Measurements from ENCODE around the gene MYD88. TPM values are rescaled to one million over a fixed set of nuclear protein-coding genes. Genes with fewer than 3 reads are reported as not detected.

The MYD88 gene
- total RNA-seq, 2 experiments from 2014 or later, result 16.3 to 29.4 TPM

DNA sequence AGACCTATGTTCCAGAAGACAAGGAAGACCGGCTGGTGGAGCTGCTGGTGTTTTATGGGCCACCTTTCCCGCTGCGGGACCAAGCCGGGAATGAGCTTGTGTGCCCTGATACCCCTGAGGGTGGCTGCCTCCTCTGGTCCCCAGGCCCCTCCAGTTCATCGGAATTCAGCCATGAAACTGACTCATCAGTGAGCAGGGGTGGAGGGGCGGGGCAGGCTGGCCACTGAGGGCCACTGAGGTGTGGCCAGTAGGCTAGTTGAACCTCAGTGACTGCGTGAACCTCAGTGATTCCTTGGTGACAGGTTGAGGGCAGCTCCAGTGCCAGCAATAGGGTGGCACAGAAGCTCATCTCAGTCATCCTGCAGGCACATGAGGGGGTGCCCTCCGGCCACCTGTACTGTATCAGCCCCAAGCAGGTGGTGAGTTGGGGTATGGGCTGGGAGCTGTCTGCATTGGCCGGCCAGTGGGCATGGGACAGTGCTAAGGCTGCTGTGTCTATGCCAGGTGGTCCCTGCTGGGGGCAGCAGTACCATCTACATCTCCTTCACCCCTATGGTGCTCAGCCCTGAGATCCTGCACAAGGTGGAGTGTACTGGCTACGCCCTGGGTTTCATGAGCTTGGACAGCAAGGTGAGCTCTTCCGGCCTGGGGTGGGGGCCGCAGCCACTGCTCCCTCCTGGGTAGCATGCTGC lies 21.8 kb upstream of the MYD88 start:
- H2AFZ ChIP-seq (ENCODE audit: low read length), result no peak overlapping the region
- no peak overlapping the region for H3K27ac ChIP-seq (ENCODE audit: low read depth, low read length, poor library complexity, severe bottlenecking)
- TF ChIP-seq EZH2phosphoT487 (IDR thresholded peaks at IDR 0.05; ENCODE audit: borderline replicate concordance, low read depth, low read length), result no peak
- TF ChIP-seq, protein P1, sequence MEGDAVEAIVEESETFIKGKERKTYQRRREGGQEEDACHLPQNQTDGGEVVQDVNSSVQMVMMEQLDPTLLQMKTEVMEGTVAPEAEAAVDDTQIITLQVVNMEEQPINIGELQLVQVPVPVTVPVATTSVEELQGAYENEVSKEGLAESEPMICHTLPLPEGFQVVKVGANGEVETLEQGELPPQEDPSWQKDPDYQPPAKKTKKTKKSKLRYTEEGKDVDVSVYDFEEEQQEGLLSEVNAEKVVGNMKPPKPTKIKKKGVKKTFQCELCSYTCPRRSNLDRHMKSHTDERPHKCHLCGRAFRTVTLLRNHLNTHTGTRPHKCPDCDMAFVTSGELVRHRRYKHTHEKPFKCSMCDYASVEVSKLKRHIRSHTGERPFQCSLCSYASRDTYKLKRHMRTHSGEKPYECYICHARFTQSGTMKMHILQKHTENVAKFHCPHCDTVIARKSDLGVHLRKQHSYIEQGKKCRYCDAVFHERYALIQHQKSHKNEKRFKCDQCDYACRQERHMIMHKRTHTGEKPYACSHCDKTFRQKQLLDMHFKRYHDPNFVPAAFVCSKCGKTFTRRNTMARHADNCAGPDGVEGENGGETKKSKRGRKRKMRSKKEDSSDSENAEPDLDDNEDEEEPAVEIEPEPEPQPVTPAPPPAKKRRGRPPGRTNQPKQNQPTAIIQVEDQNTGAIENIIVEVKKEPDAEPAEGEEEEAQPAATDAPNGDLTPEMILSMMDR (conservative IDR thresholded peaks at IDR 0.05; ENCODE audit: low read length), result 0 out of 2 replicates have a peak, but pooled peaks have one; percentile 33
- no peaks in the 10 kb centered on the region; the same call in 1 of the 2 replicates for H4K20me1 ChIP-seq (ENCODE audit: insufficient read depth, low read length)
- no peak overlapping the region for H3K4me2 ChIP-seq (ENCODE audit: low read length)
- DNase-seq (ENCODE audit: low spot score), result no peak
- peaks cover 10% of the 10 kb centered on the region; the same call in 1 of the 2 replicates for H3K36me3 ChIP-seq (ENCODE audit: insufficient read depth, low read length)
- no peaks in the 10 kb centered on the region for H3K9me3 ChIP-seq (ENCODE audit: low read length)
- ChIA-PET POLR2A (no interaction called here), CTCF (ENCODE audit: unreplicated experiment) (no interaction called here)
- no peaks in the 10 kb centered on the region for H3K79me2 ChIP-seq (ENCODE audit: insufficient read depth, low read depth, low read length)
- no peaks in the 10 kb centered on the region for H3K9me2 ChIP-seq (ENCODE audit: insufficient read depth, low read length)
- intact Hi-C loops (cut with micrococcal nuclease; ENCODE audit: unreplicated experiment), result loop anchor here (5.0 kb wide), 1 partner anchor 231 kb away; the partner anchor contains the start of gene XYLB
- no peak overlapping the region for H3K4me3 ChIP-seq (ENCODE audit: low read depth, low read length, poor library complexity, severe bottlenecking)
- no peaks in the 10 kb centered on the region for H3K4me1 ChIP-seq (ENCODE audit: insufficient read depth, low read length, poor library complexity, severe bottlenecking)
- BruUV-seq (replicated peaks), result no TSS peak

DNA sequence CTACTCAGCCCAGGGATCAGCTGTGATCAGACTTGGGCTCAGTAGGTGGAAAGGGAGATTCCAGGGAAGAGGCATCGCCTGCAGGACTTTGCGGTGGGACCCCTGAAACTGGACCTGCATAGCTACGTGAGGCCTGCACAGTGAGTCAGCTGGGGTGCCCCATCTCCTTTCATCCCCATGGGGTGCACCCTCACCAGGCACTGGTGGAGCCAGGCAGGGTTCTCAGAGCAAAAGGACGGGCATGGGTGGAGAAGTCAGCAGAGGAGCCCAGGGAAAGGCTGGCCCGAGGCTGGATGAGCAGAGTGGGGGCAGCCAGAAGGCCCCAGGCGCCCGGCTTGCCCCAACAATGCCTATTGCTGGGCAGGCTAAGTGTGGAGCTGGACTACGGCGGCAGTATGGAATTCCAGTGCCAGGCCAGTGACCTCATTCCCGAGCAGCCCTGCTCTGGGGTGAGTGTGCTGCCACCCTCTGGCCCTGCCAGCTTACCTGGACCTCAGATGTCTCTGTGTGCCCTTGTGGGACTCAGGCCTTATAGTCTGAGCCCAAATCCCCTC lies 21.2 kb upstream of the MYD88 start:
- no peaks in the 10 kb centered on the region; the same call in 1 of the 2 replicates for H4K20me1 ChIP-seq (ENCODE audit: insufficient read depth, low read length)
- POLR2A ChIA-PET, result interaction anchor here (0.7 kb wide), 1 partner anchor 67 kb away, joined by 5 read pairs; no protein-coding TSS in a partner anchor
- no peak overlapping the region for H3K27ac ChIP-seq (ENCODE audit: low read depth, low read length, poor library complexity, severe bottlenecking)
- no peaks in the 10 kb centered on the region for H3K9me3 ChIP-seq (ENCODE audit: low read length)
- H3K4me1 ChIP-seq (ENCODE audit: insufficient read depth, low read length, poor library complexity, severe bottlenecking), result no peaks in the 10 kb centered on the region
- peaks cover 14% of the 10 kb centered on the region; the same call in 1 of the 2 replicates for H3K36me3 ChIP-seq (ENCODE audit: insufficient read depth, low read length)
- no peak overlapping the region for H2AFZ ChIP-seq (ENCODE audit: low read length)
- intact Hi-C loops (cut with micrococcal nuclease; ENCODE audit: unreplicated experiment), result loop anchor here (5.0 kb wide), 1 partner anchor 230 kb away; the partner anchor contains the start of gene XYLB
- no TSS peak for BruUV-seq (replicated peaks)
- no peak overlapping the region for H3K4me2 ChIP-seq (ENCODE audit: low read length)
- H3K4me3 ChIP-seq (ENCODE audit: low read depth, low read length, poor library complexity, severe bottlenecking), result no peak overlapping the region
- no peak for TF ChIP-seq EZH2phosphoT487 (IDR thresholded peaks at IDR 0.05; ENCODE audit: borderline replicate concordance, low read depth, low read length)
- TF ChIP-seq, protein P1 (conservative IDR thresholded peaks at IDR 0.05; ENCODE audit: low read length), result no peak
- no peaks in the 10 kb centered on the region for H3K79me2 ChIP-seq (ENCODE audit: insufficient read depth, low read depth, low read length)
- H3K9me2 ChIP-seq (ENCODE audit: insufficient read depth, low read length), result no peaks in the 10 kb centered on the region
- CTCF ChIA-PET (ENCODE audit: unreplicated experiment), result interaction anchor here (0.5 kb wide), 1 partner anchor 11 kb away, joined by 3 read pairs; no protein-coding TSS in a partner anchor
- DNase-seq (ENCODE audit: low spot score), result no peak
